Stimulated activated CD4-positive, alpha-beta T cell treated with anti-CD3 and anti-CD28 coated beads, Interleukin-12 subunit alpha, Interleukin-12 subunit beta, amount 100 ng/mL, for 48 hours (primary cell): ENCODE results near the gene MYO5B.
"Not testable (repeated sequence)": the region's sequence is repeated elsewhere in the genome, so short reads cannot be mapped to it uniquely, and the experiment has no call there.

ENCODE experiments used
- DNase-seq, 3 donors: peaks; one replicate each; pipeline ENCODE4 v3.0.0-alpha.2; 2020; ENCODE audit warnings: low read depth in 2 of 3, low spot score in 1 of 3

The MYO5B gene

GRCh38 chr18:50105027-50105426, 89.9 kb downstream of the MYO5B start:
- DNase-seq = no peak

- DNase-seq = no peak
Measured at GRCh38 chr18:50104421-50104820, 90.5 kb downstream of the MYO5B start.

DNA sequence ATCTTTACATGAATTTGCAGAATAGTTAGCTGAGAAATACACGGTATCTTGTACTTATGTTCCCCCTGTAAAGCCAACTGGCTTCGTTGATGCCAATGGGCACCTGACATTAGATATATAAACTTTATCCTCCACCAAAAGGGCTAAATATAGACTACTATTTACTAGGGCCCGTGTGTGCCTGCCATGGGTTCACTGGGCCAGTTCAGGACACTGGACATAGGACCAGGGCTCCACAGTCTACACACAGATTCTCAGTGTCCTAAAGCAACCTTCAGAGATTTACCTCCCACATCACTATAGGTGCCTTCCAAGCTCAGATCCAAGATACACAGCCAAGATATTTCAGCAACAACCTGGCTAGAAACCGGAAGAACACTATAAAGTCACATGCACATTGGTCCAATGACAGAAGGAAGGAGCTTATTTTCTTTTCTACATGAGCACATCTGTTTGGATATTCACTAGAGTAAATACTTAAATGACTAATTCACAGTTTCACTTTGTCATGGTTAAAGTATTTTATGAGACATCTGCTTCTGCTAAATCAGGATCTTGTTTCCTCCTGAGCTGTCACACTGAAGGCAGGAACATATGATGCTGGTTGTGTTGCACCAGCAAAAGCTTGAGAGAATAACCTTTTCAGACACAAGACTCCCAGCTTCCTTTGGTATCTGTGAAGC, 95.1 kb downstream of the MYO5B start:
- DNase-seq = no peak

DNA sequence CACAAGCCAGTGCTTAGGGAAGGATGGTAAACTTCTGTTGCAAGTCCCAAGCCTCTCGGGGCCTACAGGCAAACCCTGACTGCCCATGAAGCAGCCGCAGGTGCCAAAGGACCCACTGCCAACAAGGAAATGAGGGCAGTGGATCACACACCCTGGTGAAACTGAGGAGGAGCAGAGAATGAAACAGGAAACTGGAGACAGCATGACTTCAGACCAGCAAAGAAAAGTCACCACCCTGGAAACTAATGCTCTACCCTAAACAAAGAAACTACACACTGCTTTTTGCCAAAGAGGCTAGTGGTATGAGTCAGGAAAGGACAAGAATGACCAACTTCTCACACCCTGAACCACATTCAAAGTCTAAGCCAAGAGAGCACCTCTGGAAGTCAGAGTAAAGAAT, 97.2 kb downstream of the MYO5B start:
- no peak for DNase-seq

GRCh38 chr18:50096766-50097435, 98.0 kb downstream of the MYO5B start:
- no peak for DNase-seq

DNA sequence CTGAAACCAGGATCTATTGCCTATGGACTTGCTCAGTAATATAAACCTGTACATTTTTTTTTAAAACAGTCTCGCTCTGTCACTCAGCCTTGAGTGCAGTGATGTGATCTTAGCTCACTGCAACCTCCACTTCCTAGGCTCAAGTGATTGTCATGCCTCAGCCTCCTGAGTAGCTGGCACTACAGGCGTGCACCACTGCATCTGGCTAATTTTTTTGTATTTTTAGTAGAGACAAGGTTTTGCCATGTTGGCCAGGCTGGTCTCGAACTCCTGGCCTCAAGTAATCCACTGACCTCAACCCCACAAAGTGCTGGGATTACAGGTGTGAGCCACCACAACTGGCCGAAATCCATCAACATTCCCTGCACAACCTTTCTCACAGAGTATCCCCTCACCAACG, 100.2 kb downstream of the MYO5B start:
- DNase-seq = not testable (repeated sequence)

DNA sequence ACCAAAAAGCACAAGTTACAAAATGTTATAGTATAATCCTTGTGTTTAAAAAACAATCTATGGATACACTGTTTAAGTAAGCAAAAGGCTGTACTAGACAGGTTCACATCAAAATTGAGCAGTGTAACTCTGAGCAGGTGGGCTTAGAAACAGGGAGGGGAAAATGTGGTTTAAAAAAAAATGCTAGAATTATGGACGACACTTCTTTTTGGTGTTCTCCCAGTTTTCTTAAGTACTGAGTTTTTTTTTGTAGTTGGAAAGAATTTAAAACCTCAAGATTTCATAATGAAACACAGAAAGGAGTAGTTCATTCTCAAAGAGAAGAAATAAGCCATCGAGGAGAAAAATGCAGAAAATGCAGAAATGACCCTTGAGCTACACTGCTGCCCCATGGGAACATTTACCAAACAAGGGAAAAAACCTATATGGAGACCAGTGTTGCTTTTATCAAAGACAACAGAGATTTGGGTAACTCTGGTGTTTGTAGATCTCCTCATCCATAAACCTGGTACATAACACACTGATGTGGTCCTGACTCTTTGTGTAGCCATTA, 100.7 kb downstream of the MYO5B start:
- no peak for DNase-seq

DNA sequence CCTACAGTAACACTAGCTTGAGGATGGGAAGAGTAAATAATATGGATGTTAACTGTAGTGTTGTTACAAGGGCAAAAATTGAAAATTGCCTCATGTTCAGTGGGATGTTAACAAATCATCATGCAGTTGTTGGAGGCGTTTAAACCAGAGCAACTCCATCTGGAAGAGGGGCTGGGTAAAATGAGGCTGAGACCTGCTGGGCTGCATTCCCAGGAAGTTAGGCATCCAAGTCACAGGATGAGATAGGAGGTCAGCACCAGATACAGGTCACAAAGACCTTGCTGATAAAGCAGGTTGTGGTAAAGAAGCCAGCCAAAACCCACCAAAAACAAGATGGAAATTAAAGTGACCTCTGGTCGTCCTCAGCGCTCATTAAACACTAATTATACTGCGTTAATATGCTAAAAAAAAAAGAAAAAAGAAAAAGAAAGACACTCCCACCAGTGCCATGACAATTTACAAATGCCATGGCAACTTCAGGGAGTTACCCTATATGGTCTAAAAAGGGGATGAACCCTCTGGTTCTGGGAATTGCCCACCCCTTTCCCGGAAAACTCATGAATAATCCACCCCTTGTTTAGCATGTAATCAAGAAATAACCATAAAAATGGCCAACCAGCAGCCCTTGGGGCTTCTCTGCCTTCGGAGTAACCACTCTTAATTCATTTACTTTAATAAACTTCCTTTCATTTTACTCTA, 101.4 kb downstream of the MYO5B start:
- no peak for DNase-seq

- no peak for DNase-seq
Measured at GRCh38 chr18:50092245-50092805, 102.6 kb downstream of the MYO5B start.

- DNase-seq = no peak
Measured at GRCh38 chr18:50091509-50092244, 103.3 kb downstream of the MYO5B start.

DNA sequence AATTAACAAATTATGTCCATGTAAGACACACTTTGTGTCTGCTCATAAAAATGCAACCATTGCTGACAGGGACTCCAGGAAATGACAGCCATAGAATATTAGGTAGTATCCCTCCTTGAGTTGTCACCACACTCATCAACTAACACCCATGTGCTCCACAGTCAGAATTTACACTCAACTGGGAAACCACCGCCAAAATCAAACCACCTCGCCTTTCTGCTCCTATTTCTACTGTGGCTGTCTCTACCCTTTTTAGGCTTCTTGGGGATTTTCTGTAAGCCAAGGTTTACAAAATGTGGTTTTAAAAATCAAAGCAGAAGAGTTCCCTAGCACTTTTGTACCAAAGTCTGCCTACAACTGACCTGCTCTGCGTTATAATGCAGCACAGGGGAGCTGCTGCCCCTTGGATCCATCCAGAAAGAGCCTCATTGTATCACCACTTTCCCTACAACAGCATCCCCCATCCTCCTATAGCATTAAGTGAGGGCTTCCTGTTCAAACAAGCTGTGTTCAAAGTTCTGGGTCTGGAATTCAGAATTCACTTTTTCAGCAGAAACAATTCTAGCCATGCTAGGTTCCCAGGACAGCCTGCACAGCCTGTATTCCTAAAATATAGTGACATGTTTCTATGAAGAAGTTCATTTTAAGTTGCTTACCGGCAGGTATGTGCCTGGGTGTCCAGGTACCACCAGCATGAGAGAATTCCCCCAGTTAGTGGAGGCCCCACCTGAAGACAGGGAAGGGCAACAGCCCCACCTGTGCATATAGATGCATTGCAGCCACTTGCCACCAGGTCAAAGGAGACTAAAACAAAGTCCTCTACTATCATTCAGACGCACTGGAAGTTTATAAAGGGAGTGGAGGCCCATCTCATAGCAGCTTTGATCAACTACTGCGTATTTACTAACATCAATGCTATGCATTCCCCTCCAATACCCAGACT, 104.3 kb downstream of the MYO5B start:
- DNase-seq = no peak

DNA sequence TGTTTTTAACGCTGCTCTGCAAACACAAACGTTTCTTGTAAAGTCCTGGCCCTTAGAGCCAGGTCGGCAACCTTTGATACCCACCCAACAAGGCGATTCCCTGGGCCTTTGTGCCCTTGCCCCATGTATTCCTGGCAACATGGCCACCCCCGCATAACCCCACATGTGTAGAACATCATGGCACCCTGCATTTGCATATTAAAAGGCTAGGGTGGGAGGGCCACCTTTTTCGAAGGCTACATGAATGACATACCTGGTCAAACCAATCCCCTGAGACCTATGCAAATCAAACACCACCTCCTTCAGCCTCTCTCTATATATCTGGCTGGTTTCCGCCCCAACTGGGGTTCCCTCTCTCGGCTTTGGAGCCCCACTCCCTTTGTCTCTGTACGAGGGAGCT, 105.2 kb downstream of the MYO5B start:
- no peak for DNase-seq

GRCh38 chr18:50083708-50084107, 111.2 kb downstream of the MYO5B start:
- DNase-seq = no peak

- no peak for DNase-seq
Measured at GRCh38 chr18:50080932-50081560, 113.9 kb downstream of the MYO5B start.

DNA sequence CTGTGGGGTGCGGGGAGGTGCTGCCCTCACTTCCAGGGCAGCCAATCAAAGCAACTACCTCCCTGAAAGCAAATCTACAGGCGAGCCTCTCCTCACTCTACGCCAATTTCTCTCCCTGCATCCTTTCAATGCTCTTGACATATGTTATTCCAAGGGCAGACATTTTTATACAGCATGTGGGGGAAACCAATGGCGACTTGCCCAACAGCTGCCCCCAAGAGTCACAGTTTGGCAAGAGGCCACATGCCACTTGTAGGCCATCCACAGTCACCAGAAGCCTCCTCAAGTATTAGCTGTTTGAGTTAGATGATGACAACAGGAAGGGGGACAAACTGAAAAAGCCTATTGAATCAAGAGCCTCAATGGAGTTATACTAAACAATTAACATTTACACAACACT, 114.6 kb downstream of the MYO5B start:
- DNase-seq = no peak

DNA sequence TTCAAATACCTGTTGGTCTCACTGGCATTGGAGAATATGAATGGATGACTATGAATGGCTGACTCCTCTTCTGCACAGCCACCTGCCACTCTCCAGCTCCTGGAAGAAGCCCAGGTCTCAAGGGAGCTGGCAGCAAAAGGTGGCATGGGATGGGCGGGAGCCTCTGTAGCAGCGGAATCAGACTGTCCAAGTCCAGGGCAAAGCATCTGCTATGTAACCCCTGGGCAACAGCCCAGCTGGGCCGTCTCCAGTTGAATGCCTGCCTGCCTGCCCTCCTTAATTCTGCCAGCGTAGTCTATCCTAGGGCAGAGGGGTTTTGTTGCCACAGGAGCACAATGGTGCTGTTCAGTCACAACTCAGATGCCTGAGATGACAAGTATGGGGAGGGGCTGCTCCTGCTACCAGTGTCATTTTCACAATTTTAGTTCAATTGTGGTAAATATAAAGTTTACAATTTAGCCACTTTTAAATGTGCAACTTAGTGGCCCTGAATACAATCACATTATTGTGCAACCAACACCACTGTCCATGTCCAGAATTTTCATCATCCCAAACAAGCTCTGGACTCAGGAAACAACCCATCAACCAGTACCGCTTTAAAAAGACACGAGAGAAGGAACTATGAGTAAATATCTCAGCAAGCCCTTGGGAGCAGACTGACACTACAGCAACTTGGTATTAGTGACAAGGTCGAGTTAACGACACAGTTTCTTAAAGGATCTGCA, 115.2 kb downstream of the MYO5B start:
- DNase-seq = no peak

DNA sequence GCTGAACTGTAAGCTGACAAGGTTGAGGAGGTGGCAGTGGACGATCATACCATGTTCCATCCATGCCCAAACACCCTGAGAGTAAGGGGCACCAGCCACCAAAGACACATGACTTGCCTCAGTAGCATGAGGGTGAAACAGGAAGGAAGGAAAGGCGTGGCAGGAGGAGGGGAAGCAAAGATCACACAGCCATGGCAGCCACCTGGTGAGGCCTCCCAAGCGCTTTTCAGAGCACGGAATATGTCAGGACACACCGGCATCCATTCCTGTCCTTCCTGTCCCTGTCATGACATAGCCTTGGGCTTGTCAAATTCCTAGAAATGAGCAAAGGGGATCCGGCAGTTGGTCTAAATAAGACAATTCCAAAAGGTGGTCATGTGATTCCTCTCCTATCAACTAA, 118.7 kb downstream of the MYO5B start:
- DNase-seq = no peak

GRCh38 chr18:50075772-50076171, 119.2 kb downstream of the MYO5B start:
- DNase-seq = no peak

DNA sequence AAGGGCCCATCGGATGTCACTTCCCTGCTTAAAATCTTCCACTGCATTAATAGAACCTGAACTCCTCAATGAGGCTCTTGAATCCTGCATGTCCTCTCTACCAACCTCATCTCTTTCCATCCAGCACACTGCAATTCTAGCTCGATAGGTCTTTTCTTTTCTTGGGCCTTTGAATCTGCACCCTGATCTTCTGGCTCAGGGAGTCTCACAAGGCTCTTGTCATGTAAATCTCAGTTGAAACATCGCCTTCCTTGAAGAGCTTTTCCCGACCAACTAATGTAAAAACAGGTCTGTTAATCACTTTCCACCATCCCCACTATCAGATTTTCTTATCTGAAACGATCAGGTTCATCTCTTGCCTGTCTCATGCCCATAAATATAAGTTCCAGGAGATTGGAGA, 120.5 kb downstream of the MYO5B start:
- no peak for DNase-seq
